SK-N-SH (cell line): ENCODE measurements around the gene TRAF1. TPM values are rescaled to one million over a fixed set of nuclear protein-coding genes. Genes with fewer than 3 reads are reported as not detected.

Experiments used
- CTCF ChIA-PET: fragments of 300-600, 350-600 bp; formaldehyde crosslinking; extraction: SDS; loops from one replicate; lab custom pipeline; 2021; lab: Yijun Ruan, JAX
- POLR2A ChIA-PET: fragments of 350-600 bp; sonication (Branson Sonifier 250); formaldehyde crosslinking; extraction: SDS; loops from one replicate; lab custom pipeline; 2020; ENCODE audit warnings: antibody characterized with exemption, inconsistent platforms; lab: Yijun Ruan, JAX
- DNase-seq: peaks from one replicate; pipeline ENCODE4 v3.0.0; 2012
- H2AFZ ChIP-seq: fragments of 200-600 bp; sonication (generic); 2 replicates; pipeline ENCODE4 v1.8.1; 2016; ENCODE audit warnings: antibody characterized with exemption, mild to moderate bottlenecking, low read depth
- H3F3A ChIP-seq: fragments of 200-600 bp; sonication (generic); replicated peaks from 2 replicates; pipeline ENCODE3; 2016; ENCODE audit warnings: antibody characterized with exemption, mild to moderate bottlenecking; ENCODE audit not compliant: insufficient read depth
- H3K27ac ChIP-seq, 2 experiments: fragments of 200-500 bp in 1 of 2; fragments of 200-600 bp in 1 of 2; sonication (Bioruptor generic) in 1 of 2; sonication (generic), shearing (Covaris generic) in 1 of 2; 2 replicates each; pipeline versions ENCODE4 v1.5.1 to v1.6.1; 2014 to 2016; ENCODE audit warnings: low read depth in 2 of 2, inconsistent platforms in 1 of 2, low read length in 1 of 2, mild to moderate bottlenecking in 1 of 2, mixed read lengths in 1 of 2
- H3K27me3 ChIP-seq: fragments of 200-600 bp; sonication (generic), shearing (Covaris generic); 2 replicates; pipeline ENCODE4 v1.6.1; 2016; ENCODE audit warnings: mixed run types; ENCODE audit not compliant: insufficient read depth
- H3K36me3 ChIP-seq, 2 experiments: fragments of 200-500 bp in 1 of 2; fragments of 200-600 bp in 1 of 2; sonication (Bioruptor generic) in 1 of 2; sonication (generic) in 1 of 2; replicated peaks in 1 of 2; 2 replicates each; pipeline versions ENCODE3 to v1.5.1; 2014 to 2016; ENCODE audit warnings: low read length in 1 of 2, mild to moderate bottlenecking in 1 of 2; ENCODE audit not compliant: insufficient read depth in 2 of 2, control insufficient read depth in 1 of 2
- H3K4me1 ChIP-seq, 2 experiments: fragments of 200-500 bp in 1 of 2; fragments of 200-600 bp in 1 of 2; sonication (Bioruptor generic) in 1 of 2; sonication (generic), shearing (Covaris generic) in 1 of 2; 2 replicates each; pipeline versions ENCODE4 v1.5.1 to v1.6.1; 2014 to 2016; ENCODE audit warnings: low read depth in 1 of 2, low read length in 1 of 2, mixed run types in 1 of 2; ENCODE audit not compliant: insufficient read depth in 2 of 2, control insufficient read depth in 1 of 2
- H3K4me2 ChIP-seq: fragments of 200-600 bp; sonication (generic), shearing (Covaris generic); 2 replicates; pipeline ENCODE4 v1.6.1; 2017; ENCODE audit warnings: mixed run types
- H3K4me3 ChIP-seq, 2 experiments: fragments of 200-500 bp in 1 of 2; fragments of 200-600 bp in 1 of 2; sonication (Bioruptor generic) in 1 of 2; sonication (generic), shearing (Covaris generic) in 1 of 2; 2 replicates each; pipeline versions ENCODE4 v1.5.1 to v1.8.1; 2014 to 2016; ENCODE audit warnings: low read depth in 2 of 2, inconsistent platforms in 1 of 2, low read length in 1 of 2, mild to moderate bottlenecking in 1 of 2, mixed read lengths in 1 of 2, moderate library complexity in 1 of 2
- H3K79me2 ChIP-seq: fragments of 200-600 bp; sonication (generic); 2 replicates; pipeline ENCODE4 v1.8.1; 2017; ENCODE audit warnings: mild to moderate bottlenecking; ENCODE audit not compliant: insufficient read depth
- H3K9ac ChIP-seq: fragments of 200-600 bp; sonication (generic); 2 replicates; pipeline ENCODE4 v1.6.1; 2017; ENCODE audit warnings: mixed run types
- H3K9me2 ChIP-seq: fragments of 200-600 bp; sonication (generic); 2 replicates; pipeline ENCODE4 v1.6.1; 2017; ENCODE audit warnings: mixed run types
- H3K9me3 ChIP-seq: fragments of 200-600 bp; sonication (generic); 2 replicates; pipeline ENCODE4 v1.6.1; 2017; ENCODE audit warnings: mixed run types, mild to moderate bottlenecking, moderate library complexity
- H4K20me1 ChIP-seq: fragments of 200-600 bp; sonication (generic); 2 replicates; pipeline ENCODE4 v1.6.1; 2017; ENCODE audit warnings: mild to moderate bottlenecking, mixed run types; ENCODE audit not compliant: insufficient read depth
- CHD2 ChIP-seq: fragments of 150-350 bp; IDR thresholded peaks from 2 replicates; pipeline ENCODE4 v1.6.1; 2018; ENCODE audit warnings: low read length; ENCODE audit not compliant: partially characterized antibody
- FOXJ3 ChIP-seq: sonication (generic); formaldehyde crosslinking; IDR thresholded peaks from 2 replicates; pipeline ENCODE4 v1.5.1; 2020; ENCODE audit warnings: mild to moderate bottlenecking, missing genetic modification reagents
- FOXM1 ChIP-seq: IDR thresholded peaks from 2 replicates; pipeline ENCODE4 v1.4.0; 2012; ENCODE audit warnings: low read depth, mild to moderate bottlenecking
- GATA2 ChIP-seq: sonication (generic); formaldehyde crosslinking; IDR thresholded peaks from 2 replicates; pipeline ENCODE4 v1.5.0; 2020; ENCODE audit warnings: mild to moderate bottlenecking, missing genetic modification reagents
- JUND ChIP-seq: IDR thresholded peaks from 2 replicates; pipeline ENCODE4 v1.4.0; 2012
- NFIC ChIP-seq: IDR thresholded peaks from 2 replicates; pipeline ENCODE4 v1.4.0; 2012; ENCODE audit warnings: borderline replicate concordance
- REST ChIP-seq: IDR thresholded peaks from 2 replicates; pipeline ENCODE4 v1.6.1; 2012; ENCODE audit warnings: mild to moderate bottlenecking, low read depth, low read length, moderate library complexity
- RXRA ChIP-seq: IDR thresholded peaks from 2 replicates; pipeline ENCODE4 v1.4.0; 2012; ENCODE audit warnings: low read depth, mild to moderate bottlenecking, borderline replicate concordance
- SIN3A ChIP-seq: IDR thresholded peaks from 2 replicates; pipeline ENCODE4 v1.6.1; 2012; ENCODE audit warnings: low read depth, mild to moderate bottlenecking, low read length, moderate library complexity, borderline replicate concordance
- SMC3 ChIP-seq: IDR thresholded peaks from 2 replicates; pipeline ENCODE4 v1.6.1; 2012; ENCODE audit warnings: low read depth, low read length, improper control_type of control experiment
- USF2 ChIP-seq: fragments of 150-350 bp; IDR thresholded peaks from 2 replicates; pipeline ENCODE4 v1.6.1; 2017; ENCODE audit warnings: antibody characterized with exemption, low read length, low read depth, borderline replicate concordance
- WGBS: methylation state at CpG from one replicate; pipeline ENCODE4 v1.1.6; 2017; ENCODE audit warnings: low lambda C conversion rate; 5-methylcytosine and 5-hydroxymethylcytosine counted together
- polyA plus RNA-seq, 3 experiments: library from polyadenylated mRNA; depleted of rRNA; stranded (reverse); fragments of >200 nt; gene quantifications; 2 replicates each; pipeline ENCODE4 v1.2.3, GENCODE V29; 2012

The TRAF1 gene
- polyA plus RNA-seq, 1 of the 3 experiments (the other 2 are of a cell fraction): 1.2 TPM

- no peaks in the 10 kb centered on the region for H3K9me2 ChIP-seq
- H3F3A ChIP-seq: peaks cover 16% of the 10 kb centered on the region
- H2AFZ ChIP-seq: no peak overlapping the region
- 75% methylated on average over 2 of the region's 4 CpGs for WGBS
- H3K9me3 ChIP-seq: no peaks in the 10 kb centered on the region
- POLR2A ChIA-PET: no interaction called here
- no peak overlapping the region for H3K9ac ChIP-seq
- CTCF ChIA-PET: interaction anchor here (0.8 kb wide), 1 partner anchor 10 kb away, joined by 3 read pairs; no protein-coding TSS in a partner anchor
- DNase-seq: no peak
- no peak overlapping the region for H3K27ac ChIP-seq
- H3K4me1 ChIP-seq: peaks cover 23 to 34% of the 10 kb centered on the region in 2 experiments
- H4K20me1 ChIP-seq: no peaks in the 10 kb centered on the region
- no peak overlapping the region for H3K4me3 ChIP-seq
- no peak overlapping the region for H3K4me2 ChIP-seq
- peak; percentile 97 for TF ChIP-seq REST
- no peak for TF ChIP-seq JUND
- H3K79me2 ChIP-seq: no peaks in the 10 kb centered on the region
- no peaks in the 10 kb centered on the region for H3K27me3 ChIP-seq
- H3K36me3 ChIP-seq: no peaks in the 10 kb centered on the region
Observed at GRCh38 chr9:120913647-120914264, 12.8 kb downstream of the TRAF1 start.

GRCh38 chr9:120912958-120913646, 13.5 kb downstream of the TRAF1 start:
- Histone ChIP-seq H3K9me2 (no peaks in the 10 kb centered on the region), H3K4me2 (no peak overlapping the region), H3K79me2 (no peaks in the 10 kb centered on the region), H3K4me3 (no peak overlapping the region), H2AFZ (no peak overlapping the region), H3K9me3 (no peaks in the 10 kb centered on the region), H3K9ac (no peak overlapping the region), H4K20me1 (no peaks in the 10 kb centered on the region), H3K27ac (no peak overlapping the region), H3F3A (peaks cover 16% of the 10 kb centered on the region), H3K27me3 (no peaks in the 10 kb centered on the region), H3K4me1 (peaks cover 23 to 31% of the 10 kb centered on the region in 2 experiments; a peak in 3 of 4 replicates), H3K36me3 (no peaks in the 10 kb centered on the region)
- 90% methylated on average over 13 of the region's 13 CpGs for WGBS
- POLR2A ChIA-PET: interaction anchor here (0.6 kb wide), 1 partner anchor 11 kb away, joined by 3 read pairs; no protein-coding TSS in a partner anchor
- no peak for DNase-seq
- TF ChIP-seq SMC3 (no peak), FOXM1 (no peak), USF2 (no peak), NFIC (no peak), RXRA (no peak), SIN3A (no peak), FOXJ3 (CRISPR knock-in tag) (no peak), GATA2 (CRISPR knock-in tag) (no peak), CHD2 (no peak)
- TF ChIP-seq, all 33 proteins: peak for 0
- CTCF ChIA-PET: no interaction called here
